ENCODE measurements around the gene RNF6. TPM values are rescaled to one million over a fixed set of nuclear protein-coding genes. Genes with fewer than 3 reads are reported as not detected.

Gene RNF6
- total and polyA plus RNA-seq, 3 donors from 2014 or later: 34.7 to 42.8 (median 38.4) TPM

- Histone ChIP-seq H3K27ac (no peak overlapping the region), H3K27me3 (no peaks in the 10 kb centered on the region), H3K4me1 (no peaks in the 10 kb centered on the region), H3K9me3 (no peaks in the 10 kb centered on the region), H3K36me3 (ENCODE audit: low read depth, missing control alignments) (no peaks in the 10 kb centered on the region), H3K4me3 (no peak overlapping the region)
- intact Hi-C loops (cut with DNase I; ENCODE audit: low total_unique reads): no loop called here
- DNase-seq: no peak
- TF ChIP-seq, protein P1, sequence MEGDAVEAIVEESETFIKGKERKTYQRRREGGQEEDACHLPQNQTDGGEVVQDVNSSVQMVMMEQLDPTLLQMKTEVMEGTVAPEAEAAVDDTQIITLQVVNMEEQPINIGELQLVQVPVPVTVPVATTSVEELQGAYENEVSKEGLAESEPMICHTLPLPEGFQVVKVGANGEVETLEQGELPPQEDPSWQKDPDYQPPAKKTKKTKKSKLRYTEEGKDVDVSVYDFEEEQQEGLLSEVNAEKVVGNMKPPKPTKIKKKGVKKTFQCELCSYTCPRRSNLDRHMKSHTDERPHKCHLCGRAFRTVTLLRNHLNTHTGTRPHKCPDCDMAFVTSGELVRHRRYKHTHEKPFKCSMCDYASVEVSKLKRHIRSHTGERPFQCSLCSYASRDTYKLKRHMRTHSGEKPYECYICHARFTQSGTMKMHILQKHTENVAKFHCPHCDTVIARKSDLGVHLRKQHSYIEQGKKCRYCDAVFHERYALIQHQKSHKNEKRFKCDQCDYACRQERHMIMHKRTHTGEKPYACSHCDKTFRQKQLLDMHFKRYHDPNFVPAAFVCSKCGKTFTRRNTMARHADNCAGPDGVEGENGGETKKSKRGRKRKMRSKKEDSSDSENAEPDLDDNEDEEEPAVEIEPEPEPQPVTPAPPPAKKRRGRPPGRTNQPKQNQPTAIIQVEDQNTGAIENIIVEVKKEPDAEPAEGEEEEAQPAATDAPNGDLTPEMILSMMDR (IDR thresholded peaks at IDR 0.05): no peak
- TF ChIP-seq POLR2A (IDR thresholded peaks at IDR 0.05): no peak
These were observed 19.6 kb downstream of the RNF6 start for GRCh38 chr13:26202365-26202972.

- TF ChIP-seq, protein P1 (IDR thresholded peaks at IDR 0.05): no peak
- TF ChIP-seq POLR2A (IDR thresholded peaks at IDR 0.05): no peak
- Histone ChIP-seq H3K27me3 (no peaks in the 10 kb centered on the region), H3K36me3 (ENCODE audit: low read depth, missing control alignments) (no peaks in the 10 kb centered on the region), H3K9me3 (no peaks in the 10 kb centered on the region), H3K4me1 (no peaks in the 10 kb centered on the region), H3K27ac (no peak overlapping the region), H3K4me3 (no peak overlapping the region)
- no peak for DNase-seq
- intact Hi-C loops (cut with DNase I; ENCODE audit: low total_unique reads): no loop called here
These were observed 21.3 kb downstream of the RNF6 start for GRCh38 chr13:26200811-26201210.

DNA sequence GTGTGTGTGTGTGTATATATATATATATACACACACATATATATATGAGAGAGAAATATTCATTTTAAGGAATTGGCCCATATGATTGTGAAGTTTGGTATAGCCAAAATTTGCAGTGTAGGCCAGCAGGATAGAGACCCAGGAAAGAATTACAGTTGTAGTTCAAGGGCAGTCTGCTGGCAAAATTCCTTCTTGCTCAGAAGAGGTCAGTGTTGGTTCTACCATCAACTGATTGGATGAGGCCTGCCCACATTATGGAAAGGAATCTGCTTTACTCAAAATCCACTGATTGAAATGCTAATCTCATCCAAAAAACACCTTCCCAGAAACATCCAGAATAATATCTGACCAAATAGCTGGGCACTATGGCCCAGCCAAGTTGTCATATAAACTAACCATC lies 24.0 kb downstream of the RNF6 start:
- Histone ChIP-seq H3K9me3 (no peaks in the 10 kb centered on the region), H3K36me3 (ENCODE audit: low read depth, missing control alignments) (no peaks in the 10 kb centered on the region), H3K27me3 (no peaks in the 10 kb centered on the region), H3K4me3 (no peak overlapping the region), H3K4me1 (no peaks in the 10 kb centered on the region), H3K27ac (no peak overlapping the region)
- DNase-seq: no peak
- intact Hi-C loops (cut with DNase I; ENCODE audit: low total_unique reads): no loop called here
- no peak for TF ChIP-seq POLR2A (IDR thresholded peaks at IDR 0.05)
- TF ChIP-seq, protein P1 (IDR thresholded peaks at IDR 0.05): no peak

GRCh38 chr13:26197298-26197697 lies 24.8 kb downstream of the RNF6 start:
- no peaks in the 10 kb centered on the region for H3K4me1 ChIP-seq
- intact Hi-C loops (cut with DNase I; ENCODE audit: low total_unique reads): no loop called here
- H3K27me3 ChIP-seq: no peaks in the 10 kb centered on the region
- no peak overlapping the region for H3K4me3 ChIP-seq
- TF ChIP-seq, protein P1 (IDR thresholded peaks at IDR 0.05): no peak
- no peak for TF ChIP-seq POLR2A (IDR thresholded peaks at IDR 0.05)
- no peaks in the 10 kb centered on the region for H3K36me3 ChIP-seq (ENCODE audit: low read depth, missing control alignments)
- no peak overlapping the region for H3K27ac ChIP-seq
- no peak for DNase-seq
- no peaks in the 10 kb centered on the region for H3K9me3 ChIP-seq

GRCh38 chr13:26186995-26187394 lies 35.1 kb downstream of the RNF6 start:
- Histone ChIP-seq H3K36me3 (ENCODE audit: low read depth, missing control alignments) (no peaks in the 10 kb centered on the region), H3K4me1 (peaks cover 7% of the 10 kb centered on the region), H3K27me3 (no peaks in the 10 kb centered on the region), H3K9me3 (no peaks in the 10 kb centered on the region), H3K27ac (peak overlapping the region; percentile 28 to 85), H3K4me3 (peak overlapping the region; percentile 61 to 70)
- 29 to 49% methylated on average over 10 to 20 of the region's 22 CpGs for WGBS, 2 donors
- intact Hi-C loops (cut with DNase I; ENCODE audit: low total_unique reads): loop anchor here (10.0 kb wide), 1 partner anchor 308 kb away; no protein-coding TSS in a partner anchor
- TF ChIP-seq, protein P1 (IDR thresholded peaks at IDR 0.05): no peak
- TF ChIP-seq POLR2A (IDR thresholded peaks at IDR 0.05): no peak
- DNase-seq: no peak

Measured in testis (tissue), 3 donors.